Renal cortex interstitium (tissue), 11 donors: ENCODE results near the gene NRN1L. TPM values are rescaled to one million over a fixed set of nuclear protein-coding genes. Genes with fewer than 3 reads are reported as not detected.
A peak's percentile ranks its signal among the peaks of the same experiment; 100 is the strongest.

ENCODE experiments used
- DNase-seq, 11 donors: peaks; one replicate each; pipeline ENCODE4 v3.0.0-alpha.2; 2013; ENCODE audit warnings: low read depth in 9 of 11, low spot score in 4 of 11; ENCODE audit errors: extremely low read depth in 1 of 11
- polyA plus RNA-seq, 3 donors: library from polyadenylated mRNA; unstranded; fragments of 120-200 nt; gene quantifications; one replicate each; pipeline ENCODE4 v1.2.1, GENCODE V29; 2013; ENCODE audit not compliant: insufficient read length in 3 of 3

Gene NRN1L
- polyA plus RNA-seq, 3 donors = 0.43 to 0.70 TPM; not detected in 1

DNA sequence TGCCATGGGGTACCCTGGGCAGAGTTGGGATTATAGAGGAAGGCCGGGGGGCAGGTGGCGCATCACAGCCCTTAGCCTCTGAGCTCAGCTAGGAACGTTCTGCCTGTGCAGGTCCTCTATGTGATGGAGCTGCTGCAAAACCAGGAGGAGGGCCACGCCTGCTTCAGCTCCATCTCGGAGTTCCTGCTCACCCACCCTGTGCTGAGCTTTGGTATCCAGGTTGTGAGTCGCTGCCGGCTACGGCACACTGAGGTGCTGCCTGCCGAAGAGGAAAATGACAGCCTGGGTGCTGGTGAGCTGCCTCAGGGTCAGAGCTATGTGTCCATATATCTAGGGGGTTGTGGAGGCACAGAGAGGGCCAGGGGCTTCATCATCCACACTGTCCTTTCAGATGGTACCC lies 5.8 kb upstream of the NRN1L start:
- DNase-seq = no peak

DNA sequence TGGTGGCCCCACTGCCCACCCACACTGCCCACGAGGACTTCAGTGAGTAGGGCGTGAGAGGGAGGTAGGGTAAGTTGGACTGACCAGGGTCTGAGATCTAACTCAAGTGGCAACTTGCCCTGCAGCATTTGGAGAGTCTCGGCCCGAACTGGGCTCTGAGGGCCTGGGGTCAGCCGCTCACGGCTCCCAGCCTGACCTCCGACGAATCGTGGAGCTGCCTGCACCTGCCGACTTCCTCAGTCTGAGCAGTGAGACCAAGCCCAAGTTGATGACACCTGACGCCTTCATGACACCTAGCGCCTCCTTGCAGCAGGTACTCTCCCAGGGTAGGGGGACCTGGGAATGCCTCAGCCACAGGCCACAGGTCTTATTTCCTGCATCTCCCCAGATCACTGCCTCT lies 5.2 kb upstream of the NRN1L start:
- no peak for DNase-seq

DNA sequence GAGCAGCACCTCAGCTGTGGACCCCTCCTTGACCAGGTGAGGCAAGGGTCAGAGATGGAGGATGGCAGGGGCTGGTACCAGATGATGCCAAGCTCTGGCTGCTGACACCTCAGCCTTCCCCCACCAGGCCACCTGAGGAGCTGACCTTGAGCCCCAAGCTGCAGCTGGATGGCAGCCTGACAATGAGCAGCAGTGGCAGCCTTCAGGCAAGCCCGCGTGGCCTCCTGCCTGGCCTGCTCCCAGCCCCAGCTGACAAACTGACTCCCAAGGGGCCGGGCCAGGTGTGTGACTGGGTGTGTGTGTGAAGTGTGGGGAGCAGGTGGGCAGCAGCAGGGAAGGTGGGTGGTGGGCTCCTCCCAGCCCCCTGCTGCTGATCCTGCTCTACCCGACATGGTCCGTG lies 4.7 kb upstream of the NRN1L start:
- no peak for DNase-seq

DNA sequence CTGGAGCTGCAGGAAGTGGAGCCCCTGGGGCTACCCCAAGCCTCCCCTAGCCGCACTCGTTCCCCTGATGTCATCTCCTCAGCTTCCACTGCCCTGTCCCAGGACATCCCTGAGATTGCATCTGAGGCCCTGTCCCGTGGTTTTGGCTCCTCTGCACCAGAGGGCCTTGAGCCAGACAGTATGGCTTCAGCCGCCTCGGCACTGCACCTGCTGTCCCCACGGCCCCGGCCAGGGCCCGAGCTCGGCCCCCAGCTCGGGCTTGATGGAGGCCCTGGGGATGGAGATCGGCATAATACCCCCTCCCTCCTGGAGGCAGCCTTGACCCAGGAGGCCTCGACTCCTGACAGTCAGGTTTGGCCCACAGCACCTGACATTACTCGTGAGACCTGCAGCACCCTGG lies 4.1 kb upstream of the NRN1L start:
- DNase-seq = no peak

DNA sequence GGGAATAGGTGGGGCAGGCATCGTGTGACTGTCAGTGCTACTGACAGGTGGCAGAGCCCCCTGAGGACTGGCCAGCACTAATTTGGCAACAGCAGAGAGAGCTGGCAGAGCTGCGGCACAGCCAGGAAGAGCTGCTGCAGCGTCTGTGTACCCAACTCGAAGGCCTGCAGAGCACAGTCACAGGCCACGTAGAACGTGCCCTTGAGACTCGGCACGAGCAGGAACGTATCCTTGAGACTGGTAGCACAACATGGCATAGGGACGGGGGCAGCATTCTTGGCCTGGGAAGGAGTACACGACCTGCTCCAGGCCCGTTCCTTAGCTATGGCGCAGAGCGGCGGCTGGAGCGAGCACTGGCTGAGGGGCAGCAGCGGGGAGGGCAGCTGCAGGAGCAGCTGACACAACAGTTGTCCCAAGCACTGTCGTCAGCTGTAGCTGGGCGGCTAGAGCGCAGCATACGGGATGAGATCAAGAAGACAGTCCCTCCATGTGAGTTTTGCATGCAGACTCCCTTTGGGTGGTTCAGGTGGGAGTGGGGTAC lies 3.0 kb upstream of the NRN1L start:
- no peak for DNase-seq

DNA sequence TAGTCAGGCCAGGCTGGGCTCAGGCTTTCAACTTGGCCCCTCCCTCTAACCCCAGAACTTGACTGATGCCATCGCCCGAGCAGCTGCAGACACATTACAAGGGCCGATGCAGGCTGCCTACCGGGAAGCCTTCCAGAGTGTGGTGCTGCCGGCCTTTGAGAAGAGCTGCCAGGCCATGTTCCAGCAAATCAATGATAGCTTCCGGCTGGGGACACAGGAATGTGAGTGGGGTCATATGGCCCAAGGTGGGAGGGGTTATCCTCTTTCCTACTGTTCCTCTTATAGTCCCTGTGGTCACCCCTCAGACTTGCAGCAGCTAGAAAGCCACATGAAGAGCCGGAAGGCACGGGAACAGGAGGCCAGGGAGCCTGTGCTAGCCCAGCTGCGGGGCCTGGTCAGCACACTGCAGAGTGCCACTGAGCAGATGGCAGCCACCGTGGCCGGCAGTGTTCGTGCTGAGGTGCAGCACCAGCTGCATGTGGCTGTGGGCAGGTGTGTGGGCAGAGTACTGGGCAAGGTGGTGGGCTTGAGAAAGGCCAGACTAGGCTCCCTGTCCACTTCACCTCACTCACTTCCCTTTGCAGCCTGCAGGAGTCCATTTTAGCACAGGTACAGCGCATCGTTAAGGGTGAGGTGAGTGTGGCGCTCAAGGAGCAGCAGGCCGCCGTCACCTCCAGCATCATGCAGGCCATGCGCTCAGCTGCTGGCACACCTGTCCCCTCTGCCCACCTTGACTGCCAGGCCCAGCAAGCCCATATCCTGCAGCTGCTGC lies 2.1 kb upstream of the NRN1L start:
- DNase-seq = no peak

DNA sequence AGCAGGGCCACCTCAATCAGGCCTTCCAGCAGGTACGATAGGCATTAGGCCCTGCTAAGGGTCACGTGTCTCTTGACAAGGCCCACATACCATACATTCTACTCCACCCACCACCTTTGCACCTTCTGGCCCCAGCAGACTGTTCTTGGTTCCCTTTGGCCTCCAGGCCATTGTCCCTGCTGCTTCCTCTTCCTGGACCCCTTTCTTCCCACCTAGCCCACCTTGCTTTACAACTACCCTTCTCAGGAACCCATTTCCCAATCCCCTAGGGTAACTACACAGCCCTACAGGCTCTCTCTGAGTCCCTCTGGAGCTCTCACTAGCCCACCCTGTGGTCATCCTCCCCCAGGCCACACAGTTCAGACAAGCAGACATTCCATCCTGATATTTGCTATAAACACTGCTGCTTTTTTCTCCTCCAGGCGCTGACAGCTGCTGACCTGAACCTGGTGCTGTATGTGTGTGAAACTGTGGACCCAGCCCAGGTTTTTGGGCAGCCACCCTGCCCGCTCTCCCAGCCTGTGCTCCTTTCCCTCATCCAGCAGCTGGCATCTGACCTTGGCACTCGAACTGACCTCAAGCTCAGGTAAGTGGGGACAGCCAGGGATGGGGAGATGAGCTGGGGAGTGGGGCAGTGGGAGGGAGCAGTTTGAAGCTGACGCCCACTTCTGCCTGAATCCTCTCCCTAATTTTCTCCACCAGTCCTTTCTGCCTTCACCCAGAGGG lies 1.4 kb upstream of the NRN1L start:
- DNase-seq = no peak

DNA sequence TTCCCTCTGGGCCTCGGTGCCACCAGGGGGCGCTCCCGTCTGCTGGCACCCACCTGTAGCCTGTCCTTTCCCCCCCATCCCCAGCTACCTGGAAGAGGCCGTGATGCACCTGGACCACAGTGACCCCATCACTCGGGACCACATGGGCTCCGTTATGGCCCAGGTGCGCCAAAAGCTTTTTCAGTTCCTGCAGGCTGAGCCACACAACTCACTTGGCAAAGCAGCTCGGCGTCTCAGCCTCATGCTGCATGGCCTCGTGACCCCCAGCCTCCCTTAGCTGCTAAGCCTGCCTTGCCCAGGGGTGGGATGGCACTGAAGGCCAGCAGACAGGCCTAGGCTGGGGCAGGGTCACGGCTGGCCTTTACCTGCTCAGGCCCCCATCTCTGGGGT lies 818 bp upstream of the NRN1L start:
- peak in 1 of 11 donors; percentile 31 for DNase-seq

DNA sequence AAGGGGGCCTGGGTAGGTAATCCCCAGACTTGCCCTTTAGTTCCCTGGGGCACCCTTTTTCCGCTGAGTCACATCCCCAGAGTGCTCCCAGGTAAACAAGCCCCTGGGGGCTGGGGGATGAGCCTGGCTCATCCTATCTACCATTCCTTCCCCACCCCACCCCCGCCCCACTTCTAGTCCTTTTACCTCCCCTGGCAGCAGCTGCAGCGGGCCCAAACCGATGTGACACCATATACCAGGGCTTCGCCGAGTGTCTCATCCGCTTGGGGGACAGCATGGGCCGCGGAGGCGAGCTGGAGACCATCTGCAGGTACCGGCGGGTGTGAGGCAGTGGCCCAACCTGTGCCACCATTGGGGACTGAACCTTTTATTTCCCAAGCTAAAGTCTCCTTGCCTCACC lies 860 bp downstream of the NRN1L start:
- DNase-seq = no peak

DNA sequence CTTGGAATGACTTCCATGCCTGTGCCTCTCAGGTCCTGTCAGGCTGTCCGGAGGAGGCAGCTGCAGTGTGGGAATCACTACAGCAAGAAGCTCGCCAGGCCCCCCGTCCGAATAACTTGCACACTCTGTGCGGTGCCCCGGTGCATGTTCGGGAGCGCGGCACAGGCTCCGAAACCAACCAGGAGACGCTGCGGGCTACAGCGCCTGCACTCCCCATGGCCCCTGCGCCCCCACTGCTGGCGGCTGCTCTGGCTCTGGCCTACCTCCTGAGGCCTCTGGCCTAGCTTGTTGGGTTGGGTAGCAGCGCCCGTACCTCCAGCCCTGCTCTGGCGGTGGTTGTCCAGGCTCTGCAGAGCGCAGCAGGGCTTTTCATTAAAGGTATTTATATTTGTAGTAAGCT lies 1.3 kb downstream of the NRN1L start:
- DNase-seq = no peak

DNA sequence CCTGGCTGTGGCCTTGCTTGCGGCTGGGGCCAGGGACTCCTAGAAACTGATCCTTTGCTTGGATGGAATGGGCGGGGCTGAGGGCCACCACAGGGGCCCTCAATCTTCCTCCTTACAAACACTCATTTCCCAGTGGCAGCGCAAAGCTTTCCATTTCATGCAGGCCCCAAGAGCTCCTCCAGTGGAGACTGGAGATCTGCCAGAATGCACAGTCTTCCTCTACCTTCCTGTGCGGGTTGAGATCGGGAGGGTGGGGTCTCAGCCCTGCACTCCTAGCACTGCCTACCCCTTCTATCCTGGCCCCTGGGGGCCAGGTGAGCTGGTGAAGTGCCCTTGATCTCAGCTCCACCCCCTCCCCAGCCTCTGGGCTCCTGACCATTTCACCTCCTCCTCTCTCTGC lies 1.7 kb downstream of the NRN1L start:
- DNase-seq = no peak

DNA sequence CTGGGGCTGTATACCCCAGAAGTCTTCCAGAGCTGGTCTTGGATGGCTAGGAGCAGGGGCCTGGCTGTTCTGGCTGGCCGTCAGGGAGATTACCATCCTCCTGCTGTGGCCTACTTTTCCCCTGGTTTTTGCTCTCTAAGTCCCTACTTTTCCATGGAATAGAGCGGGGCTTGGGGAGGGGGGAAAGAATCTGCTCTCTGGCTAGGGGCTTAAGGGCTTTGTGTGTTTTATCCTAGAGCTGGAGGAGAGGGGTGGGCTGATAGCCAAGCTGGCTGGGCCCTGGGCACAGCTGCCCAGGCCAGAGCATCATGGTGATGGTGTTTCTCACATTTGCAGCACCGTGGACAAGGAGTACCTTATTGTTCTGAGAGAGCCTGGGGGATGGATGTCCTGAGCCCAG lies 3.6 kb downstream of the NRN1L start:
- DNase-seq = no peak

DNA sequence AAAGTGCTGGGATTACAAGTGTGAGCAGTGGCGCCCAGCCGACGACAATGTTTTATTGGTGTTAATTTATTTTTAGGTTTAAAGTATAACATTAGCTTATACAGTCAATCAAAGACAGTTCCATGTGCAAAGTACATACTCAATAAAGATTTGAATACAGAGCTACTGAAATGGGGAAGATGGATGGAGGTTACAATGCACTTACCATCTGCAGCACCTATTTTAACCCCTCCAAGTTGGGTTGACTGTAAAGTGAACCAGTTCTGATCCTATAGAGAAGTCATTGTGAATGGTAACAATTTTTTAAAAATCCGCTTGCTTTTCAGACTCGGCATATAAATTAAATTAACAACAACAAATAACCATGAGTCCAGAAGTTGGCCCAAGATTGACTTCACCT lies 7.7 kb downstream of the NRN1L start:
- DNase-seq = no peak

DNA sequence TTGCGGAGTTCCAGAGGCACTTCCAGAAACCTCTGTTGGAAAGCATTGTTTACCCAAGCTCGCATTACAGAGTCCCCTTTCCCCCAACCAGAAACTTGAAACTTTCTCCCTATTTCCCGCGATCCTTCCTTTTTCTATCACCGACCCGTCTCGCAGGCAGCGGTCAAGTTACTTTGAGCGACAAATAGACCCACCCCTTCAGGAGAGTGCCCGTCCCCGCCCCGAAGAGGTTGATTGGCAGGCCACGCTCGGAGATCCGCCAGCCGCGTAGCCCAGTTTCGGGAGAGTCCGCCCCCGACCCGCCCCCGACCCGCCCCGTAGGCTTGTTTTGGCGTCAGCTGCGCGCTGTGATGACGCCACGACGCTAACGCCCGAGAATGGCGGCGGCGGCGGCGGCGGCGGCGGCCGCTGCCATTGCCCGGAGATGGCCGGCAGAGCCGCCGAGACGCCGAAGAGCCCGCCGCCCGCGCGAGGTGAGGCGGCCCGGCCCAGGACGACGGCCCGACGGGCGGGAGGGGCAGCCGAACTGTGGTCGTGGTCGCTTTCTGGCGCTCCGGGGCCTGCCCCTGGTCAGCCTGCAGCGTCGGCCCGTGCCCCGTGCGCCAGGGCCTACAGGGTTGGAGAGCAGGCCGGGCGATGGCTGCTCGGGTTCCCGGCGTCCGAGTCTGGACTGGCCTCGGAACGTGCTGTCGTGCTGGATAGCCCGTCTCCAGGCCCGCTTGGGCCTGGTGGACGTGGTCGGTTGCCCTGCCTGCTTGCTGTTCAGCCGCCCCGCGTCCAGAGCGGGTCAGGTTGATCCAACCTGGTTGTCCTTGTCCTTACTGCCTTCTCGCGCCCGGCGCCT lies 8.4 kb downstream of the NRN1L start, which contains the start of gene PSKH1:
Gene PSKH1 (plus strand): TSS at position 356 of the 844 bp plus-strand sequence. CDS start 15,496 bp downstream, outside the sequence.
- DNase-seq = peak; percentile 78 to 95 (median 92)

DNA sequence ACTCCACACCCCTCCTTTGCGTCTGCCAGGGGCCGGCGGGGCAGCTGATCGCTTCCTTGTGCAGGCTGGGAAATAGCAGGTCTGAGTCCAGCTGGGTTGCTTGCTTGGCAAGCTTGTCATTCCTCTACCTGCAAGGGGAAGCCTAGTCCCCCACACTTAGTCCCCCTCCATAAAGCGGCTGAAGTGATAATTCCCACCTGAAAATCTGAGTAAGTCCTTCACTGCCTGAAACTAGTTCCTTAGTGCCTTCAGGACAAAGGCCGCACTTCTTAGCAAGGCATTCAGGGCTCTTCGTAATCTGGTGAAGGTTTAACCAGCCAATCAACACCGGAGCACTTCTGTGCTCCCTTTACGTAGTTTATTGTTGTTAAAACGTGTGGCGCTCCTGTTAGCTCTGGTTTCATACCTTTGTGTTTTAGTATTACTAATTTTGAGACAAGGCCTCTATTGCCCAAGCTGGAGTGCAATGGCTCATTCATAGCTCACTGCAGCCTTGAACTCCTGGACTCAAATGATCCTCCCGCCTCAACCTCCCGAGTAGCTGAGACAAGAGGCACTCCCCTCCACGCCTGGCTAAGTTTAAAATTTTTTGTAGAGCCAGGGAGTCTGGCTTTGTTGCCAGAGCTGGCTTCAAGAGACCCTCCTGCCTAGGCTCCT lies 9.2 kb downstream of the NRN1L start:
- no peak for DNase-seq

DNA sequence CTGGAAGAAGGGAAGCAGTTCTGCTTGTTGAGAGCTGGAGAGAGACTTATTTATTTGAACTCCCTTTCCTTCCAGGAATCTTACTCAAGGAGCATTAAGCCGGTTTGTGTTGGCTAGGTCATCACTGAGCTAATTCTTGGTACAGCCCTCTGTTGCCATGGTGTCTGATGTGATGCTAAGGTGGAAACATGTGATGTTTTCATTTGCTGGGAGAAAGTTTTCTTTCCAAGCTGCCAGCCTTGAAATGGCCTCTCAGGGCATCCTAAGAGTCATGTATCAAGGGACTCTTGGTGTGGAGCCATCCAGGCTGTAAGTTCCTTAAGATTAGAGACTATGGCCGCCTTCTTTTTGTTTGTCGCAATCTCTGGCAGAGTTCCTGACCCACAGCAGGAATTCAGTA lies 12.5 kb downstream of the NRN1L start:
- no peak for DNase-seq

DNA sequence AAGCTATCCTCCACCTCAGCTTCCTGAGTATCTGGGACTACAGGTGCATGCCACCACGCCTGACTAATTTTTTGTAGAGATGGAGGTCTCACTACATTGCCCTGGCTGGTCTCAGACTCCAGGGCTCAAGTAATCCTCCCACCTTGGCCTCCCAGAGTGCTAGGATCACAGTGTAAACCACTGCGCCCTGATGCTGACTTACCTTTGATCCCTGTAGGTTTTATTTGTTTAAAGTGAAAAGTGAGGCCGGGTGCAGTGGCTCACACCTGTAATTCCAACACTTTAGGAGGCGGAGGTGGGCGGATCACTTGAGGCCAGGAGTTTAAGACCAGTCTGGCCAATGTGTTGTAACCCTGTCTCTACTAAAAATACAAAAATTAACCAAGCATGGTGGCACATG lies 17.0 kb downstream of the NRN1L start:
- no peak for DNase-seq

DNA sequence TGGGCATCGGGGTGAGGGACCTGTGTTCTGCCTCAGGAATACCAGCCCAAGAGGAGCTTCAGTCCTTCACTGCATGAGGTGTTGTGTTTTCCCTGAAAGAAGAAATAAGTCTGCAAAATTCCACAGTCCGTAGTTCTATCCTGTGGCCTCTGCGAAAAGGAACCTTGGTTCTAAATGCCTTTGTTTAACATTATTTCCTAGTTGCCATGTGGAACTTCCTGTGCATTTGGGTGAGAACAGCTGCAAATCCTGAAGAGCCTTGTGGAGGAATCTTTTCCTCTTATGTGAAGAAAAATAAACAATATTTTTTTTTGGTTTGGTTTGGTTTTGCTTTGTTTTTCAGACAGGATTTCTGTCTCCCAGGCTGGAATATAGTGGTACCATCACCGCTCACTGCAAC lies 18.1 kb downstream of the NRN1L start:
- DNase-seq = no peak
